Left lung (tissue), 10 donors: ENCODE measurements around the gene JARID2. TPM values are rescaled to one million over a fixed set of nuclear protein-coding genes. Genes with fewer than 3 reads are reported as not detected.

Experiments
- ATAC-seq: fragments of 200-7000 bp; cut with Tn5 transposase; one replicate; pipeline ENCODE4 v1.9.1; 2020; ENCODE audit warnings: moderate library complexity
- DNase-seq, 4 donors: peaks; one replicate each; pipeline ENCODE4 v3.0.0-alpha.2; 2013 to 2020
- H3K27ac ChIP-seq, 2 donors: fragments of 200-600 bp; sonication (generic) in 1 of 2; one replicate each; pipeline versions ENCODE4 v1.5.0 to v1.8.0; 2020 to 2021
- H3K27me3 ChIP-seq, 2 donors: fragments of 200-600 bp; sonication (generic) in 1 of 2; one replicate each; pipeline versions ENCODE4 v1.5.0 to v1.8.0; 2020 to 2021
- H3K36me3 ChIP-seq, 2 donors: fragments of 200-600 bp; sonication (generic) in 1 of 2; one replicate each; pipeline versions ENCODE4 v1.5.0 to v1.8.0; 2020 to 2021
- H3K4me1 ChIP-seq, 2 donors: fragments of 200-600 bp; one replicate each; pipeline ENCODE4 v1.8.0; 2021
- H3K4me3 ChIP-seq, 2 donors: fragments of 200-600 bp; sonication (generic) in 1 of 2; one replicate each; pipeline versions ENCODE4 v1.5.0 to v1.8.0; 2020 to 2021; ENCODE audit warnings: mild to moderate bottlenecking in 1 of 2
- H3K9me3 ChIP-seq, 2 donors: fragments of 200-600 bp; sonication (generic) in 1 of 2; one replicate each; pipeline versions ENCODE4 v1.5.0 to v1.8.0; 2020 to 2021
- intact Hi-C, 2 donors: fragments of 100-400 bp; cut with DNase I; formaldehyde crosslinking; loops; one replicate each; pipeline versions ENCODE4 v1.11.2 to v1.14.2; 2022
- polyA plus RNA-seq, 6 donors: library from polyadenylated mRNA; unstranded; fragments of 120-200 nt; gene quantifications; one replicate each; pipeline ENCODE4 v1.2.1, GENCODE V29; 2013; ENCODE audit not compliant: insufficient read length in 6 of 6
- total RNA-seq, 2 donors: library from RNA; stranded (reverse); fragmentation: NEBNext Ultra II Directional; extraction: Animal tissue kit (Norgen Biotek cat#: 25700); gene quantifications; one replicate each; pipeline ENCODE4 v1.2.1, GENCODE V29; 2021
- TF ChIP-seq, protein P1 (sequence below), 2 donors: fragments of 200-600 bp; sonication (generic) in 1 of 2; IDR thresholded peaks; one replicate each; pipeline versions ENCODE4 v1.5.0 to v1.8.0; 2021; ENCODE audit warnings: antibody characterized with exemption in 2 of 2
- donor health status: DM: no; HTN: yes; CAD: no.
- donor health status: DM: no; HTN: no; CAD: no.

The JARID2 gene
- total and polyA plus RNA-seq, 8 donors = 10.2 to 19.4 (median 17.8) TPM

DNA sequence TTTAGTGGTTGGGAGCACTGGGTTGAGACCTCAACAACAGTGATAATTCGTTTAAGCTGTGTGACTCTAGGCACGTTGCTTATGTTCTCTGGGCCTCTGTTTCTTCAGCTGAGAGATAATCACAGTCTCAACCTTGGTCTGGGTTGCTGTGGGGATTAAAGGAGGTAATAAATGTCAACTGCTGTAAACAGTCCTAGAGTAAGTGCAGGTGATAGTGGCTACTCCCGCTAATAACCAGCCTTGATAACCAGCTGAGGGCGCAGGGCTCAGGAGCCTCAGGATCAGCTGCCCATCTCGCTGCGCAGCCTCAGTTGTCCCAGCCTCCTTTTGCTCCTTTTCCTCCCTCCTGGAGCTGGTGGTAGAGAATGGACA lies 58.0 kb downstream of the JARID2 start:
- no peak overlapping the region for H3K27ac ChIP-seq

DNA sequence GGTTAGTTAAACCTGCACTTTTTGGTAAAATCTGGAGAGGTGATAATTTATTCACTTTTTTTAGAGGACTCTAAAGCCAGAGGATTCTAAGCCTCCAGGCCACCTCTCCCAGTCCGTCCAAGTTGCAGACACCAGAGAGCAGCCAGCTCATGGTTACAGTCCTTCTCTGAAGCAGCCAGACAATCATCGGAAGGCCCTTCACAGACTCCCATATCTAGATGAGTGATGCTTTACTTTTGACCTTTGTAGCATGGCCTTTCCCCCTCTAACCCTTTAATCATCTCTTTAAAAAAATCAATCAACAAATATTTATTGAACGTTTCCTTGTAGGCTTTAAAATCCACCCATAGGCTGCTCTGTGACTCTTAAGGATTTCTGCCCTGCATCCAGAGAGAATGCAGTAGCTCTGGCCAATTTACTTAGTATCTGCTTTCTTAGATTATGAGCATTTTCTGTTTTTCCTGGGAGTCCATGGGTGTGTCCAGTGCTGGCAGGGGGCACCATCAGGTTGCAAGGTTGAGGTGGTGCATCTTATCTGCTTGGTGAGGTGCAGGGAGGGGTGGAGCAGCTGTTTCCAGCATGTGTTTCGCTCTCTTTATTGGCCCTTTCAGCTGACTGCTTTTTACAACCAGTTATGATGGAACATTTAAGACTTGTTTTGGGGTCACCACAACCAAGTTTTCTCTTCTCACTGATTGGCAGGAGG lies 58.6 kb downstream of the JARID2 start:
- DNase-seq (no peak), ATAC-seq (no peak)
- TF ChIP-seq, protein P1, sequence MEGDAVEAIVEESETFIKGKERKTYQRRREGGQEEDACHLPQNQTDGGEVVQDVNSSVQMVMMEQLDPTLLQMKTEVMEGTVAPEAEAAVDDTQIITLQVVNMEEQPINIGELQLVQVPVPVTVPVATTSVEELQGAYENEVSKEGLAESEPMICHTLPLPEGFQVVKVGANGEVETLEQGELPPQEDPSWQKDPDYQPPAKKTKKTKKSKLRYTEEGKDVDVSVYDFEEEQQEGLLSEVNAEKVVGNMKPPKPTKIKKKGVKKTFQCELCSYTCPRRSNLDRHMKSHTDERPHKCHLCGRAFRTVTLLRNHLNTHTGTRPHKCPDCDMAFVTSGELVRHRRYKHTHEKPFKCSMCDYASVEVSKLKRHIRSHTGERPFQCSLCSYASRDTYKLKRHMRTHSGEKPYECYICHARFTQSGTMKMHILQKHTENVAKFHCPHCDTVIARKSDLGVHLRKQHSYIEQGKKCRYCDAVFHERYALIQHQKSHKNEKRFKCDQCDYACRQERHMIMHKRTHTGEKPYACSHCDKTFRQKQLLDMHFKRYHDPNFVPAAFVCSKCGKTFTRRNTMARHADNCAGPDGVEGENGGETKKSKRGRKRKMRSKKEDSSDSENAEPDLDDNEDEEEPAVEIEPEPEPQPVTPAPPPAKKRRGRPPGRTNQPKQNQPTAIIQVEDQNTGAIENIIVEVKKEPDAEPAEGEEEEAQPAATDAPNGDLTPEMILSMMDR (IDR thresholded peaks at IDR 0.05) = no peak
- Histone ChIP-seq H3K36me3 (no peaks in the 10 kb centered on the region), H3K27me3 (no peaks in the 10 kb centered on the region), H3K4me1 (peaks cover 0 to 77% of the 10 kb centered on the region in 2 donors), H3K9me3 (no peaks in the 10 kb centered on the region), H3K4me3 (no peak overlapping the region), H3K27ac (no peak overlapping the region)
- intact Hi-C loops = no loop called here

More for the DNA sequence above, 58.0 kb downstream of the JARID2 start:
- Histone ChIP-seq H3K27me3 (no peaks in the 10 kb centered on the region), H3K9me3 (no peaks in the 10 kb centered on the region), H3K4me3 (no peak overlapping the region), H3K4me1 (peaks cover 0 to 77% of the 10 kb centered on the region in 2 donors), H3K36me3 (no peaks in the 10 kb centered on the region)
- TF ChIP-seq, protein P1 (IDR thresholded peaks at IDR 0.05) = no peak
- ATAC-seq (no peak), DNase-seq (no peak)
- intact Hi-C loops = no loop called here

DNA sequence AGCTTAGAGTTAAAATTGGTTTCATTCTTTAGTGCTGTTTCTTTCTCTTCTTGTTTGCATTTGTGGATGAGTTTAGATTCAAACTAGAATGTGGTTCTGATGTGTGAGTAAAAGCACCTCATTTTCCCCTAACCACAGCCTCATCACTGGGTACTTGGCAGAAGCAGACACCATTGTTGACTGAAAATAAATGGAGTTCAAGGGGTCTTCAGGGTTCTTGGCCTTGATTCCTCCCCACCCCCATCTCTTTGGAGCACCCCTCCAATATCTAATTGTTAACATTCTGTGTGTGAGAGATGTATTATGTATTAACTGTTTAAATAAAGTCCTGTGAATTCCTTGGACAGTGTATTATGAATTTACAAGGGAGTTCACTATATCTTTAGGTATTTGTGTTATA lies 59.6 kb downstream of the JARID2 start:
- Histone ChIP-seq H3K4me1 (peaks cover 0 to 69% of the 10 kb centered on the region in 2 donors), H3K27me3 (no peaks in the 10 kb centered on the region), H3K9me3 (no peaks in the 10 kb centered on the region), H3K4me3 (no peak overlapping the region), H3K36me3 (no peaks in the 10 kb centered on the region), H3K27ac (no peak overlapping the region)
- no peak for ATAC-seq
- TF ChIP-seq, protein P1 (IDR thresholded peaks at IDR 0.05) = no peak
- DNase-seq = no peak
- intact Hi-C loops = no loop called here

DNA sequence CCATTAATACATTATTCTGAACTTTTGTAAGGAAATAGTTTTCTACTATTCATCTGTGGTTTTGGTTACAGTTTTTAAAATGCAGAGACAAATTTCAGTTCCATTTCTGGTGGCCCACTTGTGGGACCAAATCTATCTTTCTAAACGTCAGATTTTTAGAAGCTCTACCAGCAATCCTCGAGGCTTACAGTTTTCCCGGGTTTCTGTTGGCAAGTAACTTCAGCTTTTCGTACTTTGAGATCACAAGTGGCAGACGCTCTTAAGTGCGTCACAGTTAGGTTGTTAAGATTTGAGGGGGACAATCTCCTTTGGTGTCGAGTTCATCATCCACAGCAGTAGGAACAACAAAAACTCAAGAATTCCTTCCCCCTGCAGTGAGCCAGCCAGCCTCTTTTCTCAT lies 60.0 kb downstream of the JARID2 start:
- peaks cover 0 to 66% of the 10 kb centered on the region in 2 donors for H3K4me1 ChIP-seq
- H3K9me3 ChIP-seq = no peaks in the 10 kb centered on the region
- H3K36me3 ChIP-seq = no peaks in the 10 kb centered on the region
- no peak overlapping the region for H3K27ac ChIP-seq
- ATAC-seq (no peak), DNase-seq (no peak)
- H3K4me3 ChIP-seq = no peak overlapping the region
- TF ChIP-seq, protein P1 (IDR thresholded peaks at IDR 0.05) = no peak
- no peaks in the 10 kb centered on the region for H3K27me3 ChIP-seq
- intact Hi-C loops = no loop called here

DNA sequence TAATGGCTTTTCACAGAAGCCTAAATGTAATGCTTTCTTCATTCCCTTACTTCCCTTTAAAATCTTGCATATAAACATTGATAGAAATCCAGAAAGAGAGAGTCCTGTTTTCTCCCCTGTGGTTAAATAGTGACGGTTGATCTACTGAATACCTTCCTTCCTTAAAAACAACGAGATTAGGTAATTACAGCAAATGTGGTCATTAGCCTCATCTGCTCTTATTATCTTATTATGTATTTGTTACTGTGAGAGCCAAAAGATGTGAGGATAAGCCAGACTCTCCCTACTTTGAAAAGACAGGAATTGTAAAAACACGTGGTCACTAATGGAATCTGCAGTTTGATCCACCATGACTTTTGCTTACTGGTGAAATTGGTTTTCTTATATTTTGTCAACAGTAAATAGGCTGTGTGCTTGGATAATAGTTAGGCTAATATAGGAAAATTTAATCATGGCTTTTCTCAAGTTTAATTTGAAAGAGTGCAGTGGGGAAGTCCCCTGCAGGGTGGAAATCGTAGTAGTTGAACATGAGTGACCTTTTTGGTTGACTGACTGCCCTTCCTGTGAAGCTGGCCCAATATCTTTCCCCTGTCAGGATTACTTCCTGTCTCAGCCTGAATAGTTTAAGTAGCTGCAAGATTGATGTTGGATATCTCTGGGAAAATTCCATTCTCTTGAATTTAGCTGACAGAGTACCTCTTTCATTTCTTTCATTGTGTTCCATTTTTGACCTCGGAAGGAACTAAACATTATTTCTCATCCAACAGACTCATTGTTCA lies 62.8 kb downstream of the JARID2 start:
- Histone ChIP-seq H3K36me3 (no peaks in the 10 kb centered on the region), H3K9me3 (no peaks in the 10 kb centered on the region), H3K4me1 (peaks cover 0 to 76% of the 10 kb centered on the region in 2 donors)

More for the DNA sequence above, 62.8 kb downstream of the JARID2 start:
- Histone ChIP-seq H3K27me3 (no peaks in the 10 kb centered on the region), H3K27ac (peak overlapping the region in 1 of 2 donors; percentile 15), H3K4me3 (no peak overlapping the region)
- intact Hi-C loops = no loop called here
- ATAC-seq (no peak), DNase-seq (no peak)
- TF ChIP-seq, protein P1 (IDR thresholded peaks at IDR 0.05) = no peak
